Activated gamma-delta T cell treated with anti-CD3 and anti-CD28 coated beads, Interleukin-2, amount 50 U/mL, for 16 hours (primary cell): Measurements from ENCODE around the gene PTK7.
A peak's percentile ranks its signal among the peaks of the same experiment; 100 is the strongest.

Source experiments
- DNase-seq: peaks from one replicate; pipeline ENCODE4 v3.0.0-alpha.2; 2020; ENCODE audit warnings: low read depth

Gene PTK7

GRCh38 chr6:43146709-43147688 lies 70.9 kb downstream of the PTK7 start:
- no peak for DNase-seq

DNA sequence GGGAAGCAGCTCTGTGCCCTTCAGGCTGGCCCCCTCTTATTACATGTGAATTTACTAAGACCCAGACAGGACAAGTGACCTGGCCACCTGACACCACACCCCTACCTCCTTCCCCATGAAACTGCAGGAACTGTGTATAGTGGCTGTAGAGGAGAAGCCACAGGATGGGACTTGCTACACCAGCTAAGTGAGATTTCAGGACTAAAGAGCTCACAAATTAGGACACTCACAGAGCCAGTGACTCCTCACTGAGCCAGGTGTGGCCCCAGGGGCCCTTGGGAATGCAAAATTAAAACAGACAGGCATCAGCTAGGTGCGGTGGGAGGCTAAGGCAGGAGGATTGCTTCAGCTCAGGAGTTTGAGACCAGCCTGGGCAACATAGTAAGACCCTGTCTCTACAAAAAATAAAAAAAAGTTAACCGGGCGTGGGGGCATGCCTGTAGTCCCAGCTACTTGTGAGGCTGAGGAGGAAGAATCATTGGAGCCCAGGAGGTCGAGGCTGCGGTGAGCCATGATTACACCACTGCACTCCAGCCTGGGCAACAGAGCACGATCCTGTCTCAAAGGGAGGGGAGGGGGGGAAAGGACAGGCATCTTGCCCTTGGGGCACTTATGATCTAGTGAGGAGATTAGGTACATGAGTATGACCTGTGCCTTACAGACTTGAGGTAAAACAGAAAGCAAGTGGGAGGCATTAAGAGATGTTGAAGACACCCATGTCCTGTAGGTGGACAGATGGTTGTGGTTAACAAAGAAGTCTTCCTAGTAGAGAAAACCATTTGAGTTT lies 71.8 kb downstream of the PTK7 start:
- no peak for DNase-seq

- no peak for DNase-seq
These were observed 73.2 kb downstream of the PTK7 start for GRCh38 chr6:43149265-43149664.

DNA sequence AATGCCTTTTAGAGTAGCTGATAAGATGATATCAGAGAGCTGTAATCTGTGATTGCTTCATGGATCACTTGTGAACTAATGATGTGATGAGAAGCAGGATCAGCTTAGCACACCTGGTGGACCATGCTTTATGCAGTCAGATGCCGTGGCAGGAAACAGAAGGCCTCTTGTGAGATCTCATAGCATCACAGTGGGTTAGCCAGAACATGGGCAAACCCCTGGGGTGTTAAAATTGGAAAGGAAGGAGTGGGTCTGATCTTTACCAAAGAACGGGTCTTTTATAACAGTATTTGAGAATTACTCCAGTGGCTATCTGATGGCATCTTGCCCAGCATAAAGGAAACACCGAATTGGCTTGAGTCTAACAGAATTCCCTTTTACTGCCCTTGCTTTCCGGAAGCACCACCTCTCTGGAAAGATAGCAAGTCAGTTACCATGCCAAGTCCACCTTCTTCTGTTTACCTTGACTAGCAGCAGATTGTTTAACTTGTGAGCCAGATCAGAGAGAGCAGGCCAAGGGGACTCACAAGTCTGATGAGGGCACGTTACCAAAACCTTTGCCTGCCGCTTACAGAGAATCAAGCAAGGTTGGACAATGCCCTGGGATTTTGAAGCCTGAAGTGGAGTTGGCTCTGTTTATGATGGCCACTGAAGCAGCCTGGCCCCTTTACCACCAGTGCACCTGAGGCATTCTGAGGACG lies 74.1 kb downstream of the PTK7 start:
- no peak for DNase-seq

DNA sequence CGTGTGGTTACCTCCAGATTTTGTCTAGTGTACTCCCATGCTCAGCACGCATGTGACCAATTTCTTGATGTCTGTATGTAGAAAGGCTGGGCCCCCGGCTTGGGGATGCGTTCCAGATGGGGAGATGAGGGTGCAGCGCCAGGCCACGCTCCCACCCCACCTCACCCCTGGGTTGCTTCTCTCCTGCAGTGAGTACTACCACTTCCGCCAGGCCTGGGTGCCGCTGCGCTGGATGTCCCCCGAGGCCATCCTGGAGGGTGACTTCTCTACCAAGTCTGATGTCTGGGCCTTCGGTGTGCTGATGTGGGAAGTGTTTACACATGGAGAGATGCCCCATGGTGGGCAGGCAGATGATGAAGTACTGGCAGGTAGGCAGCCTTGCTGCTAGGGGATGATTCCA lies 83.5 kb downstream of the PTK7 start:
- DNase-seq = no peak

DNA sequence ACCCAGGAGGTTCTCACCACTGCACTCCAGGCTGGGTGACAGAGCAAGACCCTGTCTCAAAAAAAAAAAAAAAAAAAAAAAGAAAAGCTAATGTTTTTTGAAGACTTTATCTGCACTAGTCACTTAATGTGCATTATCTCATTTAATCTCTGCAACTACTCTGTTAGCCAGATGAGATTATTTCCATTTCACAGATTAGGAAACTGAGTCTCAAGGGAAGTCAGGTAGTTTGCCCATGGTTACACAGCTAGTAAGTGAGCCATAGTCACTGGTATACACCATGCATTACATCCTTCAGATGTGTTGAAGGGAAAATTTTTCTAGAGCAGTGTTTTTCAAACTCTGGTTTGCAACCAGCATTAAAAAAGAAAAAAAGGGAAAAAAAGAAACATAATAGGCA lies 87.8 kb downstream of the PTK7 start:
- no peak for DNase-seq

DNA sequence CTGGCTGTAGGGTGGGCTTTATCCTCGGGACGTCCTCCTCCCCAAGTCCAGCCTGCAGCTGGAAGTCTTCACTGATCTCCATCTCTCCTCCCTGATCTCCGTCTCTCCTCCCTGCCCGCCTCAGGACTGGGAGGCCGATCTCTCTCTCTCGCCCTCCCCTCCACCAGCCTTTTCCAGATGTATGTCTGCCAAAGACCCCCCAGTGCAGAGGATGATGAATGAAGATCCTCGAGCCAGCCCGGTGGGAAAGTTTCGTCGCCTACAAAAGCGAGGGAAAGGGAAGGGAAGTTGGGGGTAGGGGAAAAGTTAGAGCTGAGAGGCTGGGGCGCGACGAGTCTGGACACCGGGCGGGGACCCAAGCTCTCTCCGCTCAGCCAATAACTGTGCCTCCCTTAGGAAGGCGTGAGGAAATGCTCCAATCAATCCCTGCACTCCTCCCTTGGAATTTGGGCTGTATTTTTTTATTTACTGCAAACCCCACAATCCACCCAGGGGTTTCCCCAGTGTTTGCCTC lies 94.4 kb downstream of the PTK7 start:
- no peak for DNase-seq

DNA sequence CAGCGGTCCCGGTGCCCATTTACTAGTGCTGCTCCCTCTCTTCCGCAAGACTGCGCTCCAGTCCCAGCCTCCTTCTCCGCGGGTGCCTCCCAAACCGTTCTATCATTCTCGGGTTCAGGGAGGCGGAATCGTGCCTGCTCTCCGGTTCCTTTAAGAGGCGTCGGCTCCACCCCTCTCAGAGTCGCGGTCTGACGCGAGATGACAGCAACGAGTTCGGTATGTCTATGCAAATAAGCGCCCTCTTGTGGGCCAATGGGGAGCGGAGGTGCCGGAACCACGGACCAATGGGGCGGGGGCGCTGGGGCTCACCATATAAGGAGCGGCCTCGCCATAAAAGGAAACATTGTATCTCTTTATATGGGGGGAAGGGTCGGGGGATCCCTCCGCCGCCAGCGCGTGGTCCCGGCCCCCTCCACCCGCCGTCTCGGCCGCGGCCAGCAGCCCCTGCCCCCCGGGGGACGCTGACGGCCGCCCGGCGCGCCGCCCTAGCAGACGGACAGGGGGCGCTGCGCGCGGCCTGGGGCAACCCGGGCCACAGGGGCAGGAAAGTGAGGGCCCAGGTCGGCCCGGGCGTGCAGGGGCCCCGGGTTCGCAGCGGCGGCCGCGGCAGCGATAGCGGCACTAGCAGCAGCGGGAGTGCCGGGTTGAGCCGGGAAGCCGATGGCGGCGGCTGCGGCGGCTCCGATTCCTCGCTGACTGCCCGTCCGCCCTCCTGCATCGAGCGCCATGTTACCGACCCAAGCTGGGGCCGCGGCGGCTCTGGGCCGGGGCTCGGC lies 95.0 kb downstream of the PTK7 start, which contains the start of gene SRF:
Gene SRF, plus strand, starts transcription at position 339 of the 776 bp plus-strand sequence. Its CDS starts 388 bp downstream, at position 727.
- DNase-seq = peak; percentile 99

DNA sequence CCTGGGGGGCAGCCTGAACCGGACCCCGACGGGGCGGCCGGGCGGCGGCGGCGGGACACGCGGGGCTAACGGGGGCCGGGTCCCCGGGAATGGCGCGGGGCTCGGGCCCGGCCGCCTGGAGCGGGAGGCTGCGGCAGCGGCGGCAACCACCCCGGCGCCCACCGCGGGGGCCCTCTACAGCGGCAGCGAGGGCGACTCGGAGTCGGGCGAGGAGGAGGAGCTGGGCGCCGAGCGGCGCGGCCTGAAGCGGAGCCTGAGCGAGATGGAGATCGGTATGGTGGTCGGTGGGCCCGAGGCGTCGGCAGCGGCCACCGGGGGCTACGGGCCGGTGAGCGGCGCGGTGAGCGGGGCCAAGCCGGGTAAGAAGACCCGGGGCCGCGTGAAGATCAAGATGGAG lies 95.6 kb downstream of the PTK7 start:
- peak; percentile 20 for DNase-seq

DNA sequence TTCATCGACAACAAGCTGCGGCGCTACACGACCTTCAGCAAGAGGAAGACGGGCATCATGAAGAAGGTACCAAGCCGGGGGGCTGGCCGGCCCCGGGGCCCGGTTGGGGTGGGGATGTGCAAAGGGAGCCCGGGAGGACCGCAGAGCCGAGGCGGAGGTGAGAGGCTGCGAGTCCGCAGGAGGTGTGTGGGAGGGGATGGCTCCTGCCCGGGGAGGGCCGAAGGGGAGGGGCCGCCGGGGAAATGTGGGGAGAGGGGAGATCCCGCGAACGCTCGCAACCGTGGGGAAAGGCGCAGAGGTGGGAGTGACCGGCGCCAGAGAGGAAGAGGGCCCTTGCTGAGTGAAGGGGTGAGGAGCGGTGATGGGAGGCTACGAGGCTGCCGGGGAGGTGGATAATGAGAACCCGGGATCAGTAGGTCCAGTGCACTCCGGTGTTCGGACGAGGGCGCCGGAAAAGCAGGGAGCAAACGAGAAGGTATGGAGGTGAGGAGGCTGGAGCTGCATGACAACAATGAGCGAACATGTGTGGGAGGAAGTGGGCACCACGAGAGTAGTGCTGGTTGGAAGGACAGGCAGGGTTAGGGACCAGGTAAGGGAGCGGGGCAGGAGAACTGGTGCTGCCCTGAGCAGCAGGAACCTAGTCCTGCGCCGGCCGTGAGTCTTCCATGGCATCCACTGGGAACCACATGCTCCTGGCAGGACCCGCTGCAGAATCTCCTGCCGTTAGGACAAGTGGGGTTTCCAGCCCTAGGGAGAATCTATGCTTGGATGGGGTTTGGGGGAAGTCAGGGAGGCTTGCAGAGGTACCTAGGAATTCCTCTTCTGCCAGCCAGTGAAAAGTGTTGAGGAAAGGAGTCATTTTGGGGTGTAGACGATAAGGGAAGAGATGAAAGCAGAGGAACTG lies 96.2 kb downstream of the PTK7 start:
- DNase-seq = peak; percentile 39

- no peak for DNase-seq
These were observed 97.6 kb downstream of the PTK7 start for GRCh38 chr6:43173591-43174262.

DNA sequence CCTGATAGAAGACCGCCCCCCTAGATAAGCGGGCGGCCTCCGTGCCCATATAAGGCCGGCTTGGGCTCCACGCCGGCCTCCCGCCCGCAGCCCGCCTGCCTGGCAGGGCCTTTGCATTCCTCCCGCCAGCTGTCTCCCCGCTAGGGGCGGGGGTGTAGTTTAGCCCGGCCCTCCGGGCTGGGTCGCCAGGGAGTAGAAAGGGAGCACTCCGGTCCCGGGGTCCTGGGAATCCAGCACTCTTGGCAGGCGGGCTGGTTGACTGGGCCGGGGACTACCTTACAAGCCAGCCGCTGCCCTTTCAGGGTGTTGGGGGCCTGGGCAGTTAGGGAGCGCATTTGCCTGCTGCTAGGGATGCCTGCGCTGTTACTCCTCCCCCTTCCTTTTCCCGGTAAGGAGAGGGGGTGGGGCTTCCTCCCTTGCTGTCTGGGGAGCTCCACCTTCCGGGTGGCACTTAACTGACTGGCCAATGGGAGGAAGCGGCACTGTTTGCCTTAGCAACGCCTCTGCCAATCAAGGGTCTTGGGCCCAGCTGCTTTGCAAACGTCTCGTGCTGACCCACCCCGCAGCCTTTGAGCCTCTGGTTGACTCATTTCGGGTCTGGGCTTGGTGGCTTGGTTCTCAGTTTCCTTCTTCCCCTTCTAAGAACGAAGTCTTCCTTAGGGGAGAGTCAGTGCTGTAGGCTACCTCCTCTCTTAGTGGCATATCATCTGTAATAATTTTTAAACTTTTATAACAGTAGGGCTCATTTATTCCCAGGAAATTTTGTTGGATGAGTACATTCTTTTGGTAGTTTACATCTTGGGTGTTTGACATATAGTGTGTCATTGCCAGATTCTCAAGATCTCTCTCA lies 98.4 kb downstream of the PTK7 start:
- peak; percentile 92 for DNase-seq

DNA sequence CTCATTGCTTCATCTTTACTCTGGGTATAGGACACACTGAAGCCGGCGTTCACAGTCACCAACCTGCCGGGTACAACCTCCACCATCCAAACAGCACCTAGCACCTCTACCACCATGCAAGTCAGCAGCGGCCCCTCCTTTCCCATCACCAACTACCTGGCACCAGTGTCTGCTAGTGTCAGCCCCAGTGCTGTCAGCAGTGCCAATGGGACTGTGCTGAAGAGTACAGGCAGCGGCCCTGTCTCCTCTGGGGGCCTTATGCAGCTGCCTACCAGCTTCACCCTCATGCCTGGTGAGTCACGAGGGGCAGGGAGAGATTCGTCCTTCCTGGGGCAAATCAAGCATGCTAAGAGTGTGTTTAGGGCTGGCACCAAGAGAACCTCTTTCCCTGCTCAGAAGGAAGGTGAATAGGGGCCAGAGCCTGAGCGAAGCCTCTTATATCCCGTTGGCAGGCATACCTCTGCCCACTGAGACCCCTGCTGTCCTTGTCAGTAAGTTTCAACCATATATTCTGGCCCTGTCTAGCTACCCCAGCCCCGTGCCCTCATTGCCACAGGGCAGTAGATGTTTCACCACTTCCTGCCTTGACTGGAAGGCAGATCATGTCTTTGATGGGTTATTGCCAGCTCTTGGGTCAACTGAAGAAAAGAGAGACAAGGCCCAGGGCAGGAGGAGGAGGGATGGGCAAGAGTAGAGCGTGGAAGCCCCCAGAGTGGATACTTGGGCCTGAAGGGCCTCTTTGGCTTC lies 99.7 kb downstream of the PTK7 start:
- DNase-seq = no peak

GRCh38 chr6:43176423-43176786 lies 100.3 kb downstream of the PTK7 start:
- no peak for DNase-seq

GRCh38 chr6:43178150-43178549 lies 102.0 kb downstream of the PTK7 start:
- no peak for DNase-seq

GRCh38 chr6:43178951-43179830 lies 103.1 kb downstream of the PTK7 start:
- DNase-seq = no peak

GRCh38 chr6:43180058-43180457 lies 103.9 kb downstream of the PTK7 start:
- no peak for DNase-seq
